ENCODE measurements around the gene FETUB. TPM values are rescaled to one million over a fixed set of nuclear protein-coding genes. Genes with fewer than 3 reads are reported as not detected.

The FETUB gene
- not detected in 2 replicates for total RNA-seq (ENCODE audit: low replicate concordance)
- long read RNA-seq, result 0 reads

- Mint-ChIP-seq H3K9me3 (peaks cover 4% of the 10 kb centered on the region), H3K4me3 (no peak within 1 kb of the TSS), H3K4me1 (ENCODE audit: unreplicated experiment) (no peaks in the 10 kb centered on the region), H3K27ac (no peak within 1 kb of the TSS), H3K27me3 (peaks cover 57% of the 10 kb centered on the region), H3K36me3 (no peaks in the 10 kb centered on the region)
- DNase-seq (ENCODE audit: extremely low spot score, unreplicated experiment), result no peak
- no peak for TF ChIP-seq CTCF (conservative IDR thresholded peaks at IDR 0.05)
Observed at GRCh38 chr3:186639778-186640472, at the start of gene FETUB. TSS of gene FETUB (plus strand) at chr3:186640399. CDS start at chr3:186640461, 62 bp downstream.

GRCh38 chr3:186590580-186591295 is 49.5 kb upstream of the FETUB start:
- Mint-ChIP-seq H3K27me3 (no peaks in the 10 kb centered on the region), H3K27ac (peak overlapping the region; percentile 32), H3K4me3 (no peak overlapping the region), H3K9me3 (no peaks in the 10 kb centered on the region), H3K4me1 (ENCODE audit: unreplicated experiment) (peaks cover 4% of the 10 kb centered on the region), H3K36me3 (no peaks in the 10 kb centered on the region)
- no peak for DNase-seq (ENCODE audit: extremely low spot score, unreplicated experiment)
- no peak for TF ChIP-seq CTCF (conservative IDR thresholded peaks at IDR 0.05)

GRCh38 chr3:186592682-186593081 is 47.5 kb upstream of the FETUB start:
- no peak overlapping the region for H3K27ac Mint-ChIP-seq
- TF ChIP-seq CTCF (conservative IDR thresholded peaks at IDR 0.05), result no peak
- H3K36me3 Mint-ChIP-seq, result no peaks in the 10 kb centered on the region
- no peak overlapping the region for H3K4me3 Mint-ChIP-seq
- DNase-seq (ENCODE audit: extremely low spot score, unreplicated experiment), result no peak
- H3K27me3 Mint-ChIP-seq, result no peaks in the 10 kb centered on the region
- peaks cover 10% of the 10 kb centered on the region for H3K4me1 Mint-ChIP-seq (ENCODE audit: unreplicated experiment)
- H3K9me3 Mint-ChIP-seq, result no peaks in the 10 kb centered on the region

- Mint-ChIP-seq H3K27me3 (no peaks in the 10 kb centered on the region), H3K27ac (no peak overlapping the region), H3K36me3 (no peaks in the 10 kb centered on the region), H3K9me3 (no peaks in the 10 kb centered on the region), H3K4me1 (ENCODE audit: unreplicated experiment) (peaks cover 6% of the 10 kb centered on the region), H3K4me3 (no peak overlapping the region)
- DNase-seq (ENCODE audit: extremely low spot score, unreplicated experiment), result no peak
- no peak for TF ChIP-seq CTCF (conservative IDR thresholded peaks at IDR 0.05)
Observed at GRCh38 chr3:186593862-186594261, 46.3 kb upstream of the FETUB start.

GRCh38 chr3:186594591-186595113 is 45.5 kb upstream of the FETUB start:
- no peak for DNase-seq (ENCODE audit: extremely low spot score, unreplicated experiment)
- Mint-ChIP-seq H3K4me3 (no peak overlapping the region), H3K9me3 (no peaks in the 10 kb centered on the region), H3K27ac (no peak overlapping the region), H3K4me1 (ENCODE audit: unreplicated experiment) (peaks cover 6% of the 10 kb centered on the region), H3K27me3 (no peaks in the 10 kb centered on the region), H3K36me3 (no peaks in the 10 kb centered on the region)
- no peak for TF ChIP-seq CTCF (conservative IDR thresholded peaks at IDR 0.05)
